Cortex of kidney (tissue), 1 donor: Measurements from ENCODE around the gene FBXL13.
"Not testable (repeated sequence)": the region's sequence is repeated elsewhere in the genome, so short reads cannot be mapped to it uniquely, and the experiment has no call there.

Source experiments
- DNase-seq: peaks from one replicate; lab custom pipeline; 2025; lab: John Stamatoyannopoulos, UW

Gene FBXL13

GRCh38 chr7:103074519-103075336 lies at the start of gene FBXL13, which contains the start of gene ARMC10:
Gene FBXL13 (minus strand): TSS chr7:103074796.
Gene ARMC10 (plus strand): TSS chr7:103075140. CDS start chr7:103075273, 133 bp downstream.
- DNase-seq: peak; percentile 84

- DNase-seq: no peak
Observed at GRCh38 chr7:103123529-103123928, 48.9 kb upstream of the FBXL13 start.

- DNase-seq: no peak
Observed at GRCh38 chr7:103121641-103122040, 47.0 kb upstream of the FBXL13 start.

- no peak for DNase-seq
Observed at GRCh38 chr7:103120362-103120761, 45.8 kb upstream of the FBXL13 start.

GRCh38 chr7:103119791-103120291 lies 45.2 kb upstream of the FBXL13 start:
- no peak for DNase-seq

GRCh38 chr7:103117465-103117864 lies 42.9 kb upstream of the FBXL13 start:
- no peak for DNase-seq

GRCh38 chr7:103116991-103117390 lies 42.4 kb upstream of the FBXL13 start:
- DNase-seq: no peak

GRCh38 chr7:103116511-103116910 lies 41.9 kb upstream of the FBXL13 start:
- no peak for DNase-seq

- DNase-seq: no peak
Observed at GRCh38 chr7:103115771-103116170, 41.2 kb upstream of the FBXL13 start.

- DNase-seq: no peak
Observed at GRCh38 chr7:103114576-103115008, 40.0 kb upstream of the FBXL13 start.

GRCh38 chr7:103113164-103113563 lies 38.6 kb upstream of the FBXL13 start:
- no peak for DNase-seq

GRCh38 chr7:103106703-103107070 lies 32.1 kb upstream of the FBXL13 start:
- not testable (repeated sequence) for DNase-seq

- no peak for DNase-seq
Observed at GRCh38 chr7:103106005-103106702, 31.6 kb upstream of the FBXL13 start.

- no peak for DNase-seq
Observed at GRCh38 chr7:103101543-103101942, 26.9 kb upstream of the FBXL13 start.

- DNase-seq: no peak
Observed at GRCh38 chr7:103100348-103100747, 25.8 kb upstream of the FBXL13 start.

GRCh38 chr7:103097041-103097440 lies 22.4 kb upstream of the FBXL13 start:
- no peak for DNase-seq

GRCh38 chr7:103095558-103095957 lies 21.0 kb upstream of the FBXL13 start:
- DNase-seq: not testable (repeated sequence)

GRCh38 chr7:103094102-103094501 lies 19.5 kb upstream of the FBXL13 start:
- no peak for DNase-seq

GRCh38 chr7:103093429-103093828 lies 18.8 kb upstream of the FBXL13 start:
- no peak for DNase-seq

- DNase-seq: not testable (repeated sequence)
Observed at GRCh38 chr7:103092321-103092720, 17.7 kb upstream of the FBXL13 start.

- no peak for DNase-seq
Observed at GRCh38 chr7:103083210-103083609, 8.6 kb upstream of the FBXL13 start.

GRCh38 chr7:103082497-103082896 lies 7.9 kb upstream of the FBXL13 start:
- DNase-seq: no peak

GRCh38 chr7:103080923-103081322 lies 6.3 kb upstream of the FBXL13 start:
- DNase-seq: no peak
